Natural killer cell (primary cell): ENCODE results near the gene CACNG4. TPM values are rescaled to one million over a fixed set of nuclear protein-coding genes. Genes with fewer than 3 reads are reported as not detected.

Source experiments
- ATAC-seq, 3 donors: fragments of 150-1000 bp in 2 of 3; fragments of 200-7000 bp in 1 of 3; cut with Tn5 transposase; 1 replicate in 1 of 3; 2 replicates in 2 of 3; pipeline ENCODE4 v1.10.0; 2021; ENCODE audit warnings: mild to moderate bottlenecking in 2 of 3, moderate library complexity in 2 of 3
- DNase-seq, 2 donors: peaks; one replicate each; pipeline versions ENCODE4 v3.0.0 to v3.0.0-alpha.2; 2013 to 2021; ENCODE audit warnings: mixed read lengths in 1 of 2
- H3K27ac ChIP-seq: one replicate; pipeline ENCODE4 v1.5.1; 2013; ENCODE audit warnings: mild to moderate bottlenecking, low read length
- H3K27me3 ChIP-seq: one replicate; pipeline ENCODE4 v1.6.1; 2013; ENCODE audit warnings: low read length; ENCODE audit not compliant: control insufficient read depth, insufficient read depth
- H3K36me3 ChIP-seq: one replicate; pipeline ENCODE4 v1.6.1; 2013; ENCODE audit warnings: low read length; ENCODE audit not compliant: control insufficient read depth, insufficient read depth
- H3K4me1 ChIP-seq: one replicate; pipeline ENCODE4 v1.6.1; 2013; ENCODE audit warnings: low read length; ENCODE audit not compliant: control insufficient read depth, insufficient read depth
- H3K4me3 ChIP-seq: one replicate; pipeline ENCODE4 v1.5.1; 2013; ENCODE audit warnings: low read length
- H3K9me3 ChIP-seq: one replicate; pipeline ENCODE4 v1.6.1; 2013; ENCODE audit warnings: low read length; ENCODE audit not compliant: control insufficient read depth, insufficient read depth
- H3K27ac Mint-ChIP-seq, 2 donors: one replicate each; pipeline ENCODE4 v1.8.0; 2022; ENCODE audit warnings: mild to moderate bottlenecking in 2 of 2, mixed read lengths in 2 of 2, moderate library complexity in 1 of 2
- H3K27me3 Mint-ChIP-seq, 2 donors: one replicate each; pipeline ENCODE4 v1.8.0; 2022; ENCODE audit warnings: low read depth in 2 of 2, mixed read lengths in 2 of 2
- H3K36me3 Mint-ChIP-seq: one replicate; pipeline ENCODE4 v1.8.0; 2022; ENCODE audit warnings: mixed read lengths
- H3K4me1 Mint-ChIP-seq, 2 donors: one replicate each; pipeline ENCODE4 v1.8.0; 2022; ENCODE audit warnings: mixed read lengths in 2 of 2
- H3K4me3 Mint-ChIP-seq: one replicate; pipeline ENCODE4 v1.8.0; 2022; ENCODE audit warnings: mild to moderate bottlenecking, moderate library complexity, mixed read lengths
- H3K9me3 Mint-ChIP-seq, 2 donors: one replicate each; pipeline ENCODE4 v1.8.0; 2022; ENCODE audit warnings: mixed read lengths in 2 of 2
- CTCF ChIP-seq: fragments of 200-600 bp; IDR thresholded peaks from one replicate; pipeline ENCODE4 v1.8.0; 2022; ENCODE audit warnings: antibody characterized with exemption
- WGBS: methylation state at CpG from one replicate; pipeline ENCODE4 v1.1.7; 2013; ENCODE audit warnings: missing lambda C conversion rate; ENCODE audit not compliant: insufficient coverage; 5-methylcytosine and 5-hydroxymethylcytosine counted together
- intact Hi-C: fragments of 100-400 bp; cut with micrococcal nuclease; formaldehyde crosslinking; loops from one replicate; pipeline ENCODE4 v1.14.2; 2022
- total RNA-seq, 4 donors: library from RNA; stranded (reverse); fragments of 120-200 nt in 1 of 4; gene quantifications; one replicate each; pipeline versions ENCODE4 v1.2.3 to v1.2.4, GENCODE V29; 2013 to 2022

The CACNG4 gene
- total RNA-seq, 3 donors from 2014 or later (not counting 1 experiment from before 2014, with no cell fraction given): not detected

- no peak for ATAC-seq
- no peak overlapping the region for H3K4me3 Mint-ChIP-seq
Measured at GRCh38 chr17:66959641-66960375, 4.7 kb upstream of the CACNG4 start.

GRCh38 chr17:66960613-66961012, 3.9 kb upstream of the CACNG4 start:
- 90% methylated on average over 8 of the region's 8 CpGs for WGBS
- peaks cover 0 to 4% of the 10 kb centered on the region in 2 donors for H3K4me1 Mint-ChIP-seq
- ATAC-seq: no peak
- H3K27me3 ChIP-seq: peaks cover 11% of the 10 kb centered on the region
- no peaks in the 10 kb centered on the region for H3K36me3 ChIP-seq
- peaks cover 21 to 24% of the 10 kb centered on the region in 2 donors for H3K27me3 Mint-ChIP-seq
- H3K27ac ChIP-seq: no peak overlapping the region
- no peaks in the 10 kb centered on the region for H3K9me3 ChIP-seq
- DNase-seq: no peak
- no peak for TF ChIP-seq CTCF
- no peak overlapping the region for H3K4me3 ChIP-seq
- H3K36me3 Mint-ChIP-seq: no peaks in the 10 kb centered on the region
- intact Hi-C loops: no loop called here
- no peaks in the 10 kb centered on the region for H3K9me3 Mint-ChIP-seq
- H3K4me3 Mint-ChIP-seq: no peak overlapping the region
- peaks cover under 1% of the 10 kb centered on the region for H3K4me1 ChIP-seq
- no peak overlapping the region for H3K27ac Mint-ChIP-seq

More at GRCh38 chr17:66959641-66960375, 4.7 kb upstream of the CACNG4 start:
- intact Hi-C loops: no loop called here
- Mint-ChIP-seq H3K27ac (no peak overlapping the region), H3K27me3 (peaks cover 20 to 21% of the 10 kb centered on the region in 2 donors), H3K9me3 (no peaks in the 10 kb centered on the region), H3K36me3 (no peaks in the 10 kb centered on the region), H3K4me1 (peaks cover 0 to 4% of the 10 kb centered on the region in 2 donors)
- DNase-seq: no peak
- Histone ChIP-seq H3K27me3 (peaks cover 11% of the 10 kb centered on the region), H3K4me1 (no peaks in the 10 kb centered on the region), H3K9me3 (no peaks in the 10 kb centered on the region), H3K36me3 (no peaks in the 10 kb centered on the region), H3K4me3 (no peak overlapping the region), H3K27ac (no peak overlapping the region)
- WGBS: 88% methylated on average over 15 of the region's 15 CpGs
- TF ChIP-seq CTCF: no peak

GRCh38 chr17:66963521-66963908, 992 bp upstream of the CACNG4 start:
- Mint-ChIP-seq H3K27ac (no peak overlapping the region), H3K4me1 (peaks cover 0 to 4% of the 10 kb centered on the region in 2 donors), H3K36me3 (no peaks in the 10 kb centered on the region), H3K4me3 (peak overlapping the region; percentile 67), H3K27me3 (peaks cover 42 to 45% of the 10 kb centered on the region in 2 donors), H3K9me3 (no peaks in the 10 kb centered on the region)
- H3K27ac ChIP-seq: no peak overlapping the region
- peaks cover 17% of the 10 kb centered on the region for H3K27me3 ChIP-seq
- no peaks in the 10 kb centered on the region for H3K9me3 ChIP-seq
- 59% methylated on average over 8 of the region's 8 CpGs for WGBS
- no peak for ATAC-seq
- DNase-seq: no peak
- no peak for TF ChIP-seq CTCF
- H3K4me3 ChIP-seq: no peak overlapping the region
- H3K4me1 ChIP-seq: peaks cover 8% of the 10 kb centered on the region
- intact Hi-C loops: no loop called here
- H3K36me3 ChIP-seq: no peaks in the 10 kb centered on the region
